GM12878 (cell line): Measurements from ENCODE around the gene YEATS2. TPM values are rescaled to one million over a fixed set of nuclear protein-coding genes. Genes with fewer than 3 reads are reported as not detected.

ENCODE experiments used
- ATAC-seq: fragments of 200-7000 bp; cut with Tn5 transposase; 3 replicates; pipeline ENCODE4 v1.9.1; 2020; ENCODE audit warnings: mild to moderate bottlenecking, moderate library complexity
- BruUV-seq: library from RNA; stranded (reverse); fragments of 400-500 nt; replicated peaks from 2 replicates; lab custom pipeline; 2021; lab: Mats Ljungman, UMichigan
- CTCF ChIA-PET: fragments of 300-600 bp; sonication (Branson Sonifier 250); formaldehyde crosslinking; extraction: SDS; loops from one replicate; lab custom pipeline; 2021; ENCODE audit warnings: inconsistent platforms; lab: Yijun Ruan, JAX
- POLR2A ChIA-PET: fragments of 350-600 bp; formaldehyde crosslinking; extraction: SDS; loops from one replicate; lab custom pipeline; 2021; ENCODE audit warnings: inconsistent platforms; lab: Charles Lee
- RAD21 ChIA-PET: fragments of 300-600 bp; sonication (Branson Sonifier 250); formaldehyde crosslinking; loops from one replicate; lab custom pipeline; 2023; ENCODE audit warnings: antibody characterized with exemption; ENCODE audit not compliant: unreplicated experiment; lab: Charles Lee
- SMC1A ChIA-PET: fragments of 300-600 bp; sonication (Branson Sonifier 250); formaldehyde crosslinking; loops from one replicate; lab custom pipeline; 2023; ENCODE audit not compliant: unreplicated experiment, uncharacterized antibody; lab: Charles Lee
- DNase-seq: peaks from one replicate; pipeline ENCODE4 v3.0.0-alpha.2; 2011; ENCODE audit warnings: low read depth, low spot score
- FAIRE-seq: peaks from 3 replicates; lab custom pipeline; 2011; peaks lifted over from hg19 to GRCh38; lab: Jason Lieb, UNC
- H2AFZ ChIP-seq: 2 replicates; pipeline ENCODE4 v1.6.0; 2011; ENCODE audit warnings: low read depth, low read length, control low read depth; ENCODE audit not compliant: control insufficient read depth
- H3K27ac ChIP-seq: 2 replicates; pipeline ENCODE4 v1.5.1; 2011; ENCODE audit warnings: control low read depth; ENCODE audit not compliant: control insufficient read depth, insufficient read depth
- H3K27me3 ChIP-seq, 2 experiments: replicated peaks in 1 of 2; 2 replicates each; pipeline versions ENCODE4 v1.6.0 to v1.6.1; 2011; ENCODE audit warnings: low read length in 1 of 2; ENCODE audit not compliant: control insufficient read depth in 2 of 2, insufficient read depth in 2 of 2
- H3K36me3 ChIP-seq, 2 experiments: 2 replicates each; pipeline ENCODE4 v1.5.1; 2011; ENCODE audit warnings: low read length in 1 of 2; ENCODE audit not compliant: control insufficient read depth in 2 of 2, insufficient read depth in 2 of 2
- H3K4me1 ChIP-seq: 2 replicates; pipeline ENCODE4 v1.6.1; 2011; ENCODE audit warnings: mild to moderate bottlenecking, low read length, moderate library complexity, mixed read lengths; ENCODE audit not compliant: control insufficient read depth, insufficient read depth
- H3K4me2 ChIP-seq: 2 replicates; pipeline ENCODE4 v1.6.0; 2011; ENCODE audit warnings: control low read depth; ENCODE audit not compliant: control insufficient read depth, insufficient read depth
- H3K4me3 ChIP-seq: fragments of 200-600 bp; sonication (generic); 2 replicates; pipeline ENCODE4 v1.5.1; 2016
- H3K79me2 ChIP-seq: 2 replicates; pipeline ENCODE4 v1.6.0; 2011; ENCODE audit warnings: low read length; ENCODE audit not compliant: control insufficient read depth, insufficient read depth
- H3K9ac ChIP-seq: 2 replicates; pipeline ENCODE4 v1.8.0; 2011; ENCODE audit warnings: low read length, control low read depth, mixed read lengths; ENCODE audit not compliant: control insufficient read depth, insufficient read depth
- H3K9me3 ChIP-seq: replicated peaks from 3 replicates; pipeline ENCODE4 v1.5.1; 2011; ENCODE audit warnings: mild to moderate bottlenecking, low read length; ENCODE audit not compliant: control insufficient read depth, insufficient read depth
- H4K20me1 ChIP-seq: 2 replicates; pipeline ENCODE4 v1.6.0; 2011; ENCODE audit not compliant: control insufficient read depth, insufficient read depth
- ASH2L ChIP-seq: fragments of 300-600, 200-600 bp; sonication (generic); IDR thresholded peaks from 2 replicates; pipeline ENCODE4 v1.6.1; 2017; ENCODE audit warnings: low read depth, mild to moderate bottlenecking, borderline replicate concordance
- ATF3 ChIP-seq: IDR thresholded peaks from 2 replicates; pipeline ENCODE4 v1.6.1; 2011; ENCODE audit warnings: low read depth, mild to moderate bottlenecking, low read length, moderate library complexity, borderline replicate concordance; ENCODE audit errors: extremely low read depth
- ATF7 ChIP-seq: fragments of 450-650 bp; IDR thresholded peaks from 2 replicates; pipeline ENCODE4 v1.6.1; 2016; ENCODE audit warnings: low read depth, mild to moderate bottlenecking
- CBFB ChIP-seq: IDR thresholded peaks from 2 replicates; pipeline ENCODE4 v1.6.1; 2016; ENCODE audit warnings: antibody characterized with exemption, low read depth
- FOS ChIP-seq: IDR thresholded peaks from 3 replicates; pipeline ENCODE4 v1.6.1; 2011; ENCODE audit warnings: borderline replicate concordance; ENCODE audit not compliant: insufficient read length; ENCODE audit errors: extremely low read depth
- FOXM1 ChIP-seq: IDR thresholded peaks from 2 replicates; pipeline ENCODE4 v1.6.1; 2012; ENCODE audit warnings: low read depth, mild to moderate bottlenecking, inconsistent platforms, low read length, moderate library complexity
- HDAC6 ChIP-seq: fragments of 200-600 bp; sonication (generic); IDR thresholded peaks from one replicate; pipeline ENCODE4 v1.8.0; 2017; ENCODE audit warnings: antibody characterized with exemption; ENCODE audit not compliant: unreplicated experiment
- IRF3 ChIP-seq: fragments of 450-650 bp; IDR thresholded peaks from 2 replicates; pipeline ENCODE4 v1.6.1; 2014; ENCODE audit warnings: mild to moderate bottlenecking
- MLLT1 ChIP-seq: fragments of 450-650 bp; IDR thresholded peaks from 2 replicates; pipeline ENCODE4 v1.6.1; 2016; ENCODE audit warnings: mild to moderate bottlenecking
- MTA2 ChIP-seq: fragments of 450-650 bp; IDR thresholded peaks from 2 replicates; pipeline ENCODE4 v1.6.1; 2016; ENCODE audit warnings: low read depth, mild to moderate bottlenecking, moderate library complexity
- NFYB ChIP-seq: IDR thresholded peaks from 2 replicates; pipeline ENCODE4 v1.6.1; 2011; ENCODE audit warnings: low read depth, mild to moderate bottlenecking, low read length, improper control_type of control experiment, moderate library complexity; ENCODE audit not compliant: insufficient read depth
- PML ChIP-seq: IDR thresholded peaks from 2 replicates; pipeline ENCODE4 v1.6.1; 2012; ENCODE audit warnings: low read length, inconsistent platforms
- POLR2AphosphoS5 ChIP-seq: IDR thresholded peaks from 2 replicates; pipeline ENCODE4 v1.6.1; 2011; ENCODE audit warnings: mild to moderate bottlenecking, low read length, inconsistent platforms
- RFX5 ChIP-seq: IDR thresholded peaks from 2 replicates; pipeline ENCODE4 v1.6.1; 2011; ENCODE audit warnings: low read depth, low read length, improper control_type of control experiment
- RUNX3 ChIP-seq: IDR thresholded peaks from 2 replicates; pipeline ENCODE4 v1.6.1; 2012; ENCODE audit warnings: low read length, inconsistent platforms
- SPI1 ChIP-seq: IDR thresholded peaks from 2 replicates; pipeline ENCODE4 v1.6.1; 2011; ENCODE audit warnings: low read depth, mild to moderate bottlenecking, low read length, moderate library complexity, borderline replicate concordance; ENCODE audit not compliant: insufficient read depth
- USF1 ChIP-seq: IDR thresholded peaks from 2 replicates; pipeline ENCODE4 v1.6.1; 2011; ENCODE audit warnings: borderline replicate concordance, low read depth, mild to moderate bottlenecking, moderate library complexity, mixed read lengths, low read length; ENCODE audit not compliant: insufficient read depth; ENCODE audit errors: extremely low read length
- ZNF217 ChIP-seq: fragments of 450-650 bp; IDR thresholded peaks from 2 replicates; pipeline ENCODE4 v1.6.1; 2017; ENCODE audit warnings: antibody characterized with exemption, mild to moderate bottlenecking
- ZNF384 ChIP-seq: IDR thresholded peaks from 2 replicates; pipeline ENCODE4 v1.6.1; 2012; ENCODE audit warnings: low read depth, mild to moderate bottlenecking, low read length, improper control_type of control experiment, borderline replicate concordance
- WGBS: methylation state at CpG from one replicate; pipeline ENCODE4 v1.1.6; 2016; ENCODE audit warnings: low lambda C conversion rate; ENCODE audit not compliant: insufficient replicate concordance, insufficient coverage; ENCODE audit errors: missing lambda C conversion rate; 5-methylcytosine and 5-hydroxymethylcytosine counted together
- in situ Hi-C: fragments of 300-500 bp; cut with MboI; formaldehyde crosslinking; loops from 9 replicates; pipeline ENCODE4 v1.14.3; 2018; ENCODE audit warnings: mixed read lengths
- intact Hi-C: fragments of 100-400 bp; cut with micrococcal nuclease; formaldehyde crosslinking; loops from one replicate; pipeline ENCODE4 v1.14.2; 2022; ENCODE audit not compliant: unreplicated experiment
- polyA plus RNA-seq, 11 experiments: library from polyadenylated mRNA; depleted of rRNA in 4 of 11; unstranded in 6 of 11; stranded (reverse) in 5 of 11; fragments of >200 nt; fragmentation: Nextera tagmentation in 4 of 11; fragmentation: Illumina TruSeq in 1 of 11; extraction: Ambion mirVana in 4 of 11; extraction: Trizol in 1 of 11; gene quantifications; 1 replicate in 1 of 11; 2 replicates in 10 of 11; pipeline versions ENCODE4 v1.2.1 to v1.2.3, GENCODE V29; 2011 to 2016; ENCODE audit warnings: inconsistent platforms in 2 of 11, missing spikeins in 2 of 11, low read depth in 1 of 11
- total RNA-seq, 4 experiments: library from RNA; depleted of rRNA in 3 of 4; stranded (reverse); fragments of >200 nt in 3 of 4; fragmentation: Illumina TruSeq in 1 of 4; extraction: Trizol in 1 of 4; gene quantifications; 2 replicates each; pipeline versions ENCODE4 v1.2.1 to v1.2.3, GENCODE V29; 2013 to 2021

YEATS2 gene
- total and polyA plus RNA-seq, 10 of the 15 experiments (the other 5 are each of a cell fraction or from before 2014, with no cell fraction given): 1.9 to 65.3 (median 25.8) TPM

- no peaks in the 10 kb centered on the region for H3K79me2 ChIP-seq
- intact Hi-C loops: no loop called here
- ATAC-seq: no peak
- POLR2A ChIA-PET: no interaction called here
- CTCF ChIA-PET: no interaction called here
- no peak overlapping the region for H3K4me2 ChIP-seq
- RAD21 ChIA-PET: no interaction called here
- no peaks in the 10 kb centered on the region for H3K4me1 ChIP-seq
- H3K4me3 ChIP-seq: no peak overlapping the region
- no peak for DNase-seq
- H3K36me3 ChIP-seq: peaks cover 7 to 29% of the 10 kb centered on the region in 2 experiments
- 88% methylated on average over 7 of the region's 7 CpGs for WGBS
- no peak overlapping the region for H3K27ac ChIP-seq
- no peak overlapping the region for H2AFZ ChIP-seq
- no peaks in the 10 kb centered on the region for H4K20me1 ChIP-seq
- FAIRE-seq: no peak
- SMC1A ChIA-PET: no interaction called here
- BruUV-seq: TSS peak; percentile 24
- in situ Hi-C loops: no loop called here
- peaks cover 2% of the 10 kb centered on the region; the same call in 1 of the 3 replicates for H3K9me3 ChIP-seq
- H3K27me3 ChIP-seq: no peaks in the 10 kb centered on the region
- TF ChIP-seq SPI1 (no peak), PML (no peak), ATF7 (no peak), USF1 (no peak), ZNF217 (no peak), RFX5 (no peak), FOXM1 (no peak), ASH2L (no peak), NFYB (no peak), CBFB (no peak), IRF3 (no peak), RUNX3 (no peak), POLR2AphosphoS5 (no peak), MTA2 (no peak), MLLT1 (no peak), ZNF384 (no peak), FOS (no peak), HDAC6 (no peak), ATF3 (no peak)
- H3K9ac ChIP-seq: no peak overlapping the region
These were observed 36.0 kb downstream of the YEATS2 start for GRCh38 chr3:183733553-183733952.
